ENCODE results near the gene RIT2. TPM values are rescaled to one million over a fixed set of nuclear protein-coding genes. Genes with fewer than 3 reads are reported as not detected.

RIT2 gene
- total and polyA plus RNA-seq, 8 donors = not detected

DNA sequence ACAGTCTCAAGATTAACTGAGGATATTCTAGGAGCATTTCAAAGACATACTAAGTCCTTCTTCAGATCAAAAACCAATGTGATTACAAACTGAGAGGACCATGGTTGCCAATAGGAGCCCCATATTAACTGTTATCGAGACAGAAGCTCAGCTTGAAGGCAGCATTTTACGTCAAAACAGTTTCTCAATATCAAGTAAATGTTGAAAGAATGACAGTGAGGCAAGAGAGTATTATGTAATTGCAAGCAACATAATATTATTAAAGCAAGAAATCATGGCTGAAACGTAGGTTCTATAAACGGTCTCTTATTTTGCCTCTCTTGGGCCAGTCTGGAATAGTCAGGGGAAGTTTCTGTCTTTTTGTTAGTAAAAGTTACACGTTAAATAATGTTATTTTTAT, 22.9 kb downstream of the RIT2 start:
- DNase-seq = no peak
- WGBS, 5 donors = 75 to 90% (median 86%) methylated on average over 5 of the region's 5 CpGs
- H3K4me1 ChIP-seq = no peaks in the 10 kb centered on the region
- intact Hi-C loops (cut with DNase I; ENCODE audit: low total_unique reads) = no loop called here
- H3K27me3 ChIP-seq = no peaks in the 10 kb centered on the region
- H3K9me3 ChIP-seq = no peaks in the 10 kb centered on the region
- no peaks in the 10 kb centered on the region for H3K36me3 ChIP-seq
- no peak overlapping the region for H3K27ac ChIP-seq
- TF ChIP-seq POLR2A (IDR thresholded peaks at IDR 0.05) = no peak
- TF ChIP-seq POLR2AphosphoS5 (IDR thresholded peaks at IDR 0.05) = no peak
- no peak overlapping the region for H3K4me3 ChIP-seq

GRCh38 chr18:43081396-43081795, 34.1 kb downstream of the RIT2 start:
- DNase-seq = no peak
- peaks cover 0 to under 1% (median 0%) of the 10 kb centered on the region in 4 donors for H3K9me3 ChIP-seq
- intact Hi-C loops (cut with DNase I; ENCODE audit: low total_unique reads) = no loop called here
- H3K27me3 ChIP-seq = no peaks in the 10 kb centered on the region
- TF ChIP-seq EP300 (IDR thresholded peaks at IDR 0.05) = no peak
- TF ChIP-seq, protein P1, sequence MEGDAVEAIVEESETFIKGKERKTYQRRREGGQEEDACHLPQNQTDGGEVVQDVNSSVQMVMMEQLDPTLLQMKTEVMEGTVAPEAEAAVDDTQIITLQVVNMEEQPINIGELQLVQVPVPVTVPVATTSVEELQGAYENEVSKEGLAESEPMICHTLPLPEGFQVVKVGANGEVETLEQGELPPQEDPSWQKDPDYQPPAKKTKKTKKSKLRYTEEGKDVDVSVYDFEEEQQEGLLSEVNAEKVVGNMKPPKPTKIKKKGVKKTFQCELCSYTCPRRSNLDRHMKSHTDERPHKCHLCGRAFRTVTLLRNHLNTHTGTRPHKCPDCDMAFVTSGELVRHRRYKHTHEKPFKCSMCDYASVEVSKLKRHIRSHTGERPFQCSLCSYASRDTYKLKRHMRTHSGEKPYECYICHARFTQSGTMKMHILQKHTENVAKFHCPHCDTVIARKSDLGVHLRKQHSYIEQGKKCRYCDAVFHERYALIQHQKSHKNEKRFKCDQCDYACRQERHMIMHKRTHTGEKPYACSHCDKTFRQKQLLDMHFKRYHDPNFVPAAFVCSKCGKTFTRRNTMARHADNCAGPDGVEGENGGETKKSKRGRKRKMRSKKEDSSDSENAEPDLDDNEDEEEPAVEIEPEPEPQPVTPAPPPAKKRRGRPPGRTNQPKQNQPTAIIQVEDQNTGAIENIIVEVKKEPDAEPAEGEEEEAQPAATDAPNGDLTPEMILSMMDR (IDR thresholded peaks at IDR 0.05) = no peak
- TF ChIP-seq POLR2AphosphoS5 (IDR thresholded peaks at IDR 0.05) = no peak
- no peak for TF ChIP-seq POLR2A (IDR thresholded peaks at IDR 0.05)
- H3K4me3 ChIP-seq = no peak overlapping the region
- H3K36me3 ChIP-seq = no peaks in the 10 kb centered on the region
- no peaks in the 10 kb centered on the region for H3K4me1 ChIP-seq
- no peak overlapping the region for H3K27ac ChIP-seq

- Histone ChIP-seq H3K36me3 (no peaks in the 10 kb centered on the region), H3K4me3 (no peak overlapping the region), H3K27me3 (no peaks in the 10 kb centered on the region), H3K9me3 (no peaks in the 10 kb centered on the region), H3K4me1 (no peaks in the 10 kb centered on the region), H3K27ac (no peak overlapping the region)
- intact Hi-C loops (cut with DNase I; ENCODE audit: low total_unique reads) = no loop called here
- no peak for TF ChIP-seq POLR2A (IDR thresholded peaks at IDR 0.05)
- TF ChIP-seq, protein P1 (IDR thresholded peaks at IDR 0.05) = no peak
- TF ChIP-seq EP300 (IDR thresholded peaks at IDR 0.05) = no peak
- no peak for TF ChIP-seq POLR2AphosphoS5 (IDR thresholded peaks at IDR 0.05)
- whole genome bisulfite sequencing, 5 donors = 78 to 92% (median 84%) methylated on average over 3 of the region's 3 CpGs
- DNase-seq = no peak
Observed at GRCh38 chr18:43080671-43081070, 34.8 kb downstream of the RIT2 start.

- Histone ChIP-seq H3K27me3 (no peaks in the 10 kb centered on the region), H3K9me3 (no peaks in the 10 kb centered on the region), H3K4me1 (no peaks in the 10 kb centered on the region), H3K27ac (no peak overlapping the region), H3K36me3 (no peaks in the 10 kb centered on the region), H3K4me3 (no peak overlapping the region)
- no peak for TF ChIP-seq EP300 (IDR thresholded peaks at IDR 0.05)
- TF ChIP-seq POLR2A (IDR thresholded peaks at IDR 0.05) = no peak
- TF ChIP-seq, protein P1 (IDR thresholded peaks at IDR 0.05) = no peak
- TF ChIP-seq POLR2AphosphoS5 (IDR thresholded peaks at IDR 0.05) = no peak
- no peak for DNase-seq
- 79 to 90% (median 84%) methylated on average over 4 of the region's 4 CpGs for WGBS, 5 donors
- intact Hi-C loops (cut with DNase I; ENCODE audit: low total_unique reads) = no loop called here
Observed at GRCh38 chr18:43079422-43079821, 36.1 kb downstream of the RIT2 start.

- H3K27me3 ChIP-seq = no peaks in the 10 kb centered on the region
- H3K4me3 ChIP-seq = no peak overlapping the region
- intact Hi-C loops (cut with DNase I; ENCODE audit: low total_unique reads) = no loop called here
- DNase-seq = no peak
- no peak overlapping the region for H3K27ac ChIP-seq
- H3K9me3 ChIP-seq = no peaks in the 10 kb centered on the region
- TF ChIP-seq EP300 (IDR thresholded peaks at IDR 0.05) (no peak), POLR2AphosphoS5 (IDR thresholded peaks at IDR 0.05) (no peak), POLR2A (IDR thresholded peaks at IDR 0.05) (no peak)
- TF ChIP-seq, protein P1 (IDR thresholded peaks at IDR 0.05) = no peak
- no peaks in the 10 kb centered on the region for H3K4me1 ChIP-seq
- H3K36me3 ChIP-seq = no peaks in the 10 kb centered on the region
- 50 to 61% (median 56%) methylated on average over 7 of the region's 7 CpGs for WGBS, 5 donors
Observed at GRCh38 chr18:43078478-43079092, 36.9 kb downstream of the RIT2 start.
